Activated CD8-positive, alpha-beta memory T cell treated with anti-CD3 and anti-CD28 coated beads, Interleukin-2, amount 50 U/mL, for 1 hour (primary cell): ENCODE results near the gene IFT74.

ENCODE experiments used
- DNase-seq: peaks from one replicate; pipeline ENCODE4 v3.0.0-alpha.2; 2020; ENCODE audit errors: extremely low read depth

Gene IFT74

GRCh38 chr9:26955921-26956859, at the start of gene IFT74:
Gene IFT74 (plus strand): TSS chr9:26956412. CDS start chr9:26961968, 5,556 bp downstream.
- peak; percentile 91 for DNase-seq

- no peak for DNase-seq
These were observed 43.0 kb upstream of the IFT74 start for GRCh38 chr9:26913138-26913668.

- no peak for DNase-seq
These were observed 36.5 kb upstream of the IFT74 start for GRCh38 chr9:26919698-26920097.

- DNase-seq = no peak
These were observed 30.6 kb upstream of the IFT74 start for GRCh38 chr9:26925609-26926008.

GRCh38 chr9:26928902-26929495, 27.2 kb upstream of the IFT74 start:
- no peak for DNase-seq

GRCh38 chr9:26935847-26936246, 20.4 kb upstream of the IFT74 start:
- no peak for DNase-seq

- DNase-seq = no peak
These were observed 18.3 kb upstream of the IFT74 start for GRCh38 chr9:26937816-26938371.

- DNase-seq = no peak
These were observed 16.1 kb upstream of the IFT74 start for GRCh38 chr9:26939955-26940711.

- DNase-seq = no peak
These were observed 15.4 kb upstream of the IFT74 start for GRCh38 chr9:26940779-26941178.

GRCh38 chr9:26945591-26945990, 10.6 kb upstream of the IFT74 start:
- DNase-seq = no peak

GRCh38 chr9:26946753-26947727, 9.2 kb upstream of the IFT74 start, which contains the start of gene PLAA:
Gene PLAA (minus strand): TSS chr9:26947242. CDS start chr9:26947045, 197 bp downstream.
- peak; percentile 68 for DNase-seq

- no peak for DNase-seq
These were observed 8.5 kb upstream of the IFT74 start for GRCh38 chr9:26947736-26948135.

- DNase-seq = no peak
These were observed 6.6 kb upstream of the IFT74 start for GRCh38 chr9:26949637-26950069.

- no peak for DNase-seq
These were observed 5.7 kb upstream of the IFT74 start for GRCh38 chr9:26950521-26950920.

- DNase-seq = no peak
These were observed 4.4 kb upstream of the IFT74 start for GRCh38 chr9:26951794-26952193.

- no peak for DNase-seq
These were observed 2.1 kb upstream of the IFT74 start for GRCh38 chr9:26954050-26954508.

GRCh38 chr9:26955222-26955903, 849 bp upstream of the IFT74 start:
- DNase-seq = no peak

- DNase-seq = no peak
These were observed 635 bp downstream of the IFT74 start for GRCh38 chr9:26956860-26957233.

- no peak for DNase-seq
These were observed 15.5 kb downstream of the IFT74 start for GRCh38 chr9:26971721-26972120.

GRCh38 chr9:26973989-26974388, 17.8 kb downstream of the IFT74 start:
- no peak for DNase-seq
